Mucosa of descending colon (tissue), 3 donors: ENCODE measurements around the gene MLLT3. TPM values are rescaled to one million over a fixed set of nuclear protein-coding genes. Genes with fewer than 3 reads are reported as not detected.

Source experiments
- ATAC-seq: fragments of 200-7000 bp; cut with Tn5 transposase; one replicate; pipeline ENCODE4 v1.9.1; 2020; ENCODE audit warnings: mild to moderate bottlenecking, moderate library complexity
- DNase-seq, 3 donors: peaks; one replicate each; pipeline ENCODE4 v3.0.0-alpha.2; 2020
- H3K36me3 ChIP-seq: fragments of 200-600 bp; one replicate; pipeline ENCODE4 v1.8.0; 2021; ENCODE audit warnings: low read depth, mild to moderate bottlenecking
- H3K4me1 ChIP-seq: fragments of 200-600 bp; one replicate; pipeline ENCODE4 v1.8.0; 2021; ENCODE audit warnings: low read depth, mild to moderate bottlenecking
- H3K4me3 ChIP-seq: fragments of 200-600 bp; one replicate; pipeline ENCODE4 v1.8.0; 2021; ENCODE audit warnings: mild to moderate bottlenecking
- H3K9me3 ChIP-seq: fragments of 200-600 bp; one replicate; pipeline ENCODE4 v1.8.0; 2021; ENCODE audit warnings: mild to moderate bottlenecking
- intact Hi-C, 2 donors: fragments of 100-400 bp; cut with DNase I in 1 of 2; cut with micrococcal nuclease in 1 of 2; formaldehyde crosslinking; loops; one replicate each; pipeline versions ENCODE4 v1.11.0 to v1.11.1; 2022; cut with DNase I, micrococcal nuclease
- total RNA-seq, 3 donors: library from RNA; stranded (reverse); fragmentation: NEBNext Ultra II Directional in 2 of 3; extraction: Animal tissue kit (Norgen Biotek cat#: 25700) in 2 of 3; gene quantifications; one replicate each; pipeline versions ENCODE4 v1.2.1 to v1.2.4, GENCODE V29; 2021 to 2023
- TF ChIP-seq, protein P1 (sequence below): fragments of 200-600 bp; IDR thresholded peaks from one replicate; pipeline ENCODE4 v1.8.0; 2022; ENCODE audit warnings: antibody characterized with exemption, mild to moderate bottlenecking
- donor health status: DM: no; HTN: no; CAD: no; lungs with moderate emphysema.
- donor health status: DM: no; HTN: no; CAD: no.
- donor health status: DM: no; HTN: yes; CAD: no.

The MLLT3 gene
- total RNA-seq, 3 donors from 2014 or later, result 35.1 to 53.7 (median 46.5) TPM

DNA sequence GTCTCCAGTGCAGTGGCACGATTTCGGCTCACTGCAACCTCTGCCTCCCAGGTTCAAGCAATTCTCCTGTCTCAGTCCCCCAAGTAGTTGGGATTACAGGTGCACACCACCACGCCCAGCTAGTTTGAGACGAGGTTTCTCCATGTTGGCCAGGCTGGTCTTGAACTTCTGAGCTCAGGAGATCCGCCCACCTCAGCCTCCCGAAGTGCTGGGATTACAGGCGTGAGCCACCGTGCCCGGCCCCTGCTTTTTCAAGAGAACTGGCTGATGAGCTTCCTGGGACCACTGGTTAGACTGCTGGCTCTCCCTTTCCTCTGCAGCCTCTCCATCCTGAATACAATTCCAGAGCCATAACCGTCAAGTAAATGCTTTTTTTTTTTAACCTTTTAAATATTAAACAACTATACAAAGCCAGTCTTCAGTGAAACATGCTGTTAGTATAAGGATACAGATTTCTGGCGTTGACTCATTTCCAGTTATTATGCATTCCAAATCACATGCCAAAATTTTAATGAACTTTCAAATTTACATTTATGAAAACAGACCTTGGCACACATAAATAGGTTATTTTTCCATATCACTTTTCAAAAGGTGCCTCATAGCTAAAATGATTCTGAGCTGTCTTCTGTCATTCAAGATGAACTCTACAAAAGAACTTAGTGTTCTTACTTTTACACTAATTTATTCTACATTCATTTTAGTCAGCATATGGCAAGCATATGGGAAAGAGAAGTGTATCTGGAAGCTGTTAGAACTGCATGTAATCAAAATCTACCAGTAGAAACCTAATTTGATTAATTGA lies 116.0 kb downstream of the MLLT3 start:
- TF ChIP-seq, protein P1, sequence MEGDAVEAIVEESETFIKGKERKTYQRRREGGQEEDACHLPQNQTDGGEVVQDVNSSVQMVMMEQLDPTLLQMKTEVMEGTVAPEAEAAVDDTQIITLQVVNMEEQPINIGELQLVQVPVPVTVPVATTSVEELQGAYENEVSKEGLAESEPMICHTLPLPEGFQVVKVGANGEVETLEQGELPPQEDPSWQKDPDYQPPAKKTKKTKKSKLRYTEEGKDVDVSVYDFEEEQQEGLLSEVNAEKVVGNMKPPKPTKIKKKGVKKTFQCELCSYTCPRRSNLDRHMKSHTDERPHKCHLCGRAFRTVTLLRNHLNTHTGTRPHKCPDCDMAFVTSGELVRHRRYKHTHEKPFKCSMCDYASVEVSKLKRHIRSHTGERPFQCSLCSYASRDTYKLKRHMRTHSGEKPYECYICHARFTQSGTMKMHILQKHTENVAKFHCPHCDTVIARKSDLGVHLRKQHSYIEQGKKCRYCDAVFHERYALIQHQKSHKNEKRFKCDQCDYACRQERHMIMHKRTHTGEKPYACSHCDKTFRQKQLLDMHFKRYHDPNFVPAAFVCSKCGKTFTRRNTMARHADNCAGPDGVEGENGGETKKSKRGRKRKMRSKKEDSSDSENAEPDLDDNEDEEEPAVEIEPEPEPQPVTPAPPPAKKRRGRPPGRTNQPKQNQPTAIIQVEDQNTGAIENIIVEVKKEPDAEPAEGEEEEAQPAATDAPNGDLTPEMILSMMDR, result no peak
- intact Hi-C loops, result no loop called here
- no peaks in the 10 kb centered on the region for H3K9me3 ChIP-seq
- DNase-seq (no peak), ATAC-seq (no peak)
- no peak overlapping the region for H3K4me3 ChIP-seq
- no peaks in the 10 kb centered on the region for H3K36me3 ChIP-seq
- H3K4me1 ChIP-seq, result no peaks in the 10 kb centered on the region

DNA sequence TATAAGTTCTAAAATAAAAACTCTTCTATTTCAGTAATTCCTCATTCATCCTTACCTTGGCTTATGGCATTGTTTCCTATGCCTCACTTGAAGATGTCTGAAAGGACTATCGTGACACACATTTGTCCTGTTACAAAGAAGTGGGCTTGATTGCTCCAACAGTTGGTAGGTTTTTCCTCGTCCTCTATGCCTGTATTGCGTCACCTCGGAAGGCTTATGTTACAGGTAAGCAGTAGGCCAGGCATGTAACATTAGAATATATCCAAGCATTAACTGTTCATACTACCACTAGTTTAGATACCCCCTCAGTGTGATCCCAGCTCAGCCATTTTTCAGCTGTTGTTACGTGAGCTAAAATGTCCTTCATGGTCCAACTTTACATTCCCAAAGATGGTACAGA lies 116.7 kb downstream of the MLLT3 start:
- H3K4me3 ChIP-seq, result no peak overlapping the region
- TF ChIP-seq, protein P1, result no peak
- no peaks in the 10 kb centered on the region for H3K4me1 ChIP-seq
- no peaks in the 10 kb centered on the region for H3K36me3 ChIP-seq
- DNase-seq, result no peak
- intact Hi-C loops, result no loop called here
- H3K9me3 ChIP-seq, result no peaks in the 10 kb centered on the region
- ATAC-seq, result no peak

DNA sequence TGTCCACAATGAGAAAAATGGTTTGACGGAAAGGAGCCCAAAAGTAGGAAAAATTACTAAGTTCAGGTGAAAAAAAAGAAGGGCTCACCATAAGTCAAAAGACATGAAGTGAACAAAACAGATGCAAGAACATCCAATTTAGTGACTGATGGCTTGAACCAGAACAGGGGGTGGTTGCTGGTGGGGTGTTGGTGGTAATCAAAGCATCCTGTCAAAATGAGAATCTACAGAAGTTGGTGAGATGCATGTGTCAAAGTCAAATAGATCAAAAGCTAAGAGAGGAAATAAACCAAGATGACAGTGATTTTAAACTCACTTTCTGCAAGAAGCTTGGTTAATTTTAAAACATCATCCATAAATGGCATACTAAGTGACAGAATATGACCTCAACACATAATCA lies 117.4 kb downstream of the MLLT3 start:
- intact Hi-C loops, result no loop called here

DNA sequence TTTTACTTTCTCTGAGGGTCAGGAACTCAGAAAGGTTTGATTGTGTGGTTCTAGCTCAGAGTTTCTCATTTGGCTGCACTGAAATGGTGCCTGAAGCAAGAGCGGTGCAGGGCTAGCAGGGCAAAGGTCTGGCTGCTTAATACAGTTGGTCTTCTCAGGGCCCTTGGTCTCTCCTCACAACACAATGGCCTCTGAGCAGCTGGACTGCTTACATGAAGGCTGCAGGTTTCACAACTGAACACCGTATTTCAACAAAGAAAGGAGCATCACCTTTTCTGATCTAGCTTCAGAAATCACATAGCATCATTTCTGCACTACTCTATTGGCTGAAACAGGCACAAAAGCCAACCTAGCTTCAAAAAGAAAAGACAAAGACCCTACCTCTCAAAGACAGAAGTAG lies 122.2 kb downstream of the MLLT3 start:
- Histone ChIP-seq H3K4me1 (no peaks in the 10 kb centered on the region), H3K9me3 (no peaks in the 10 kb centered on the region), H3K36me3 (no peaks in the 10 kb centered on the region), H3K4me3 (no peak overlapping the region)
- TF ChIP-seq, protein P1, result no peak
- DNase-seq (no peak), ATAC-seq (no peak)
- intact Hi-C loops, result no loop called here

More for the DNA sequence above, 117.4 kb downstream of the MLLT3 start:
- Histone ChIP-seq H3K4me1 (no peaks in the 10 kb centered on the region), H3K9me3 (no peaks in the 10 kb centered on the region), H3K4me3 (no peak overlapping the region), H3K36me3 (no peaks in the 10 kb centered on the region)
- DNase-seq (no peak), ATAC-seq (no peak)
- TF ChIP-seq, protein P1, result no peak

DNA sequence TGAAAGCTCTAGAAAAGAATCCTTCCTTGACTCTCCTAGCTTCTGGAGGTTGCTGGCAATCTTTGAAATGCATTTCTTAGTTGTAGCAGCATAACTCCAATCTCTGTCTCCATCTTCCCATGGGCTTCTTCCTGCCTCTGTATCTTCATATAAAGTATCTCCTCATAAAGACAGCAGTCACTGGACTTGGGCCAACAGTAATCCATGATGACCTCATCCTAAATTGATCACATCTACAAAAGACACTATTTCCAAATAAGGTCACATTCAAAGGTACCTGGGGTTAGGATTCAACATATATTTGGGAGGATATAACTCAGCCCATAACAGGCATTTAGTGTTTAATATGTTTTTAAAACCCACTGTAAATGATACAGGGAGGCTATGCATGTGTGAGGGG lies 123.3 kb downstream of the MLLT3 start:
- intact Hi-C loops, result no loop called here
- no peaks in the 10 kb centered on the region for H3K9me3 ChIP-seq
- no peaks in the 10 kb centered on the region for H3K36me3 ChIP-seq

More for the DNA sequence above, 123.3 kb downstream of the MLLT3 start:
- Histone ChIP-seq H3K4me3 (no peak overlapping the region), H3K4me1 (no peaks in the 10 kb centered on the region)
- TF ChIP-seq, protein P1, result no peak
- ATAC-seq (no peak), DNase-seq (no peak)
